H9 (cell line): Measurements from ENCODE around the gene LGALS7. TPM values are rescaled to one million over a fixed set of nuclear protein-coding genes. Genes with fewer than 3 reads are reported as not detected.
A peak's percentile ranks its signal among the peaks of the same experiment; 100 is the strongest.

Experiments used
- DNase-seq: peaks from one replicate; pipeline ENCODE4 v3.0.0-alpha.2; 2017
- H2AFZ ChIP-seq: one replicate; pipeline ENCODE4 v1.6.1; 2013; ENCODE audit warnings: mild to moderate bottlenecking, low read length, control low read depth, moderate library complexity
- H2AK5ac ChIP-seq: 2 replicates; pipeline ENCODE4 v1.6.1; 2013; ENCODE audit warnings: low read length, control low read depth, mixed read lengths; ENCODE audit not compliant: insufficient read length
- H2BK120ac ChIP-seq: one replicate; pipeline ENCODE4 v1.6.1; 2013; ENCODE audit warnings: low read depth, mild to moderate bottlenecking, low read length, control low read depth, inconsistent platforms; ENCODE audit not compliant: poor library complexity, severe bottlenecking
- H2BK12ac ChIP-seq: 2 replicates; pipeline ENCODE4 v1.6.1; 2013; ENCODE audit warnings: low read length, control low read depth, mixed read lengths, low read depth; ENCODE audit not compliant: insufficient read length
- H2BK15ac ChIP-seq: 2 replicates; pipeline ENCODE4 v1.6.1; 2013; ENCODE audit warnings: low read depth, low read length, control low read depth
- H2BK20ac ChIP-seq: one replicate; pipeline ENCODE4 v1.6.1; 2013; ENCODE audit warnings: low read depth, mild to moderate bottlenecking, low read length, control low read depth, inconsistent platforms; ENCODE audit not compliant: poor library complexity, severe bottlenecking
- H2BK5ac ChIP-seq: 2 replicates; pipeline ENCODE4 v1.6.1; 2013; ENCODE audit warnings: low read length, control low read depth, mixed read lengths; ENCODE audit not compliant: insufficient read length
- H3K14ac ChIP-seq: 2 replicates; pipeline ENCODE4 v1.6.1; 2013; ENCODE audit warnings: low read length, control low read depth; ENCODE audit not compliant: insufficient read depth
- H3K18ac ChIP-seq: 2 replicates; pipeline ENCODE4 v1.6.1; 2013; ENCODE audit warnings: low read depth, mild to moderate bottlenecking, mixed read lengths, low read length, control low read depth; ENCODE audit not compliant: insufficient read length
- H3K23ac ChIP-seq: 2 replicates; pipeline ENCODE4 v1.6.1; 2013; ENCODE audit warnings: low read length, control low read depth, mixed read lengths, low read depth; ENCODE audit not compliant: insufficient read length
- H3K23me2 ChIP-seq: 2 replicates; pipeline ENCODE4 v1.6.1; 2013; ENCODE audit warnings: low read depth, mild to moderate bottlenecking, mixed read lengths, low read length, control low read depth; ENCODE audit not compliant: insufficient read length, poor library complexity, severe bottlenecking
- H3K27ac ChIP-seq: 2 replicates; pipeline ENCODE4 v1.5.1; 2013; ENCODE audit warnings: low read length, control low read depth, mixed read lengths, low read depth; ENCODE audit not compliant: insufficient read length
- H3K27me3 ChIP-seq: 2 replicates; pipeline ENCODE4 v1.6.1; 2013; ENCODE audit warnings: low read length, control low read depth, inconsistent platforms; ENCODE audit not compliant: insufficient read depth
- H3K4ac ChIP-seq: 2 replicates; pipeline ENCODE4 v1.6.1; 2013; ENCODE audit warnings: low read depth, mild to moderate bottlenecking, control low read depth, inconsistent platforms, low read length, moderate library complexity
- H3K4me1 ChIP-seq: 2 replicates; pipeline ENCODE4 v1.6.1; 2013; ENCODE audit warnings: low read length, control low read depth, inconsistent platforms; ENCODE audit not compliant: insufficient read depth
- H3K4me2 ChIP-seq: 2 replicates; pipeline ENCODE4 v1.6.1; 2013; ENCODE audit warnings: low read length, control low read depth, mixed read lengths; ENCODE audit not compliant: insufficient read length, insufficient read depth
- H3K56ac ChIP-seq: 2 replicates; pipeline ENCODE4 v1.6.1; 2013; ENCODE audit warnings: low read depth, mild to moderate bottlenecking, mixed read lengths, low read length, control low read depth; ENCODE audit not compliant: insufficient read length
- H3K79me1 ChIP-seq: 2 replicates; pipeline ENCODE4 v1.6.1; 2013; ENCODE audit warnings: low read depth, mild to moderate bottlenecking, moderate library complexity, low read length, control low read depth, inconsistent platforms; ENCODE audit not compliant: insufficient read depth, poor library complexity, severe bottlenecking
- H3K79me2 ChIP-seq: 2 replicates; pipeline ENCODE4 v1.6.1; 2013; ENCODE audit warnings: low read length, control low read depth, inconsistent platforms; ENCODE audit not compliant: insufficient read depth
- H3K9ac ChIP-seq: 2 replicates; pipeline ENCODE4 v1.6.1; 2013; ENCODE audit warnings: low read length, control low read depth, mixed read lengths; ENCODE audit not compliant: insufficient read length; ENCODE audit errors: extremely low read depth
- H3K9me3 ChIP-seq: one replicate; pipeline ENCODE4 v1.6.1; 2013; ENCODE audit warnings: low read depth, low read length, inconsistent platforms; ENCODE audit not compliant: control insufficient read depth
- H3T11ph ChIP-seq: one replicate; pipeline ENCODE4 v1.6.1; 2013; ENCODE audit warnings: mild to moderate bottlenecking, low read length, control low read depth, inconsistent platforms
- H4K20me1 ChIP-seq: one replicate; pipeline ENCODE4 v1.6.1; 2013; ENCODE audit not compliant: control insufficient read depth, insufficient read length, insufficient read depth
- H4K5ac ChIP-seq: 2 replicates; pipeline ENCODE4 v1.6.1; 2013; ENCODE audit warnings: low read depth, mild to moderate bottlenecking, mixed read lengths, low read length, control low read depth; ENCODE audit not compliant: insufficient read length
- H4K8ac ChIP-seq: replicated peaks from 2 replicates; pipeline ENCODE4 v1.6.1; 2013; ENCODE audit warnings: low read length, control low read depth, mixed read lengths, low read depth; ENCODE audit not compliant: insufficient read length
- H4K91ac ChIP-seq: 2 replicates; pipeline ENCODE4 v1.6.1; 2013; ENCODE audit warnings: low read depth, mild to moderate bottlenecking, moderate library complexity, mixed read lengths, low read length, control low read depth; ENCODE audit not compliant: insufficient read length
- H3K27ac Mint-ChIP-seq, 3 experiments: 2 replicates in 2 of 3; 3 replicates in 1 of 3; pipeline ENCODE4 v1.8.0; 2020 to 2021; ENCODE audit warnings: mixed read lengths in 3 of 3, mild to moderate bottlenecking in 1 of 3, moderate library complexity in 1 of 3
- H3K27me3 Mint-ChIP-seq: 2 replicates; pipeline ENCODE4 v1.8.0; 2021; ENCODE audit warnings: low read depth, mild to moderate bottlenecking, moderate library complexity, mixed read lengths
- H3K36me3 Mint-ChIP-seq, 3 experiments: 2 replicates in 2 of 3; 3 replicates in 1 of 3; pipeline ENCODE4 v1.8.0; 2020 to 2021; ENCODE audit warnings: low read depth in 3 of 3, mixed read lengths in 3 of 3; ENCODE audit not compliant: insufficient read depth in 1 of 3
- H3K4me1 Mint-ChIP-seq, 2 experiments: 2 replicates each; pipeline ENCODE4 v1.8.0; 2020; ENCODE audit warnings: mixed read lengths in 2 of 2
- H3K4me3 Mint-ChIP-seq, 2 experiments: 2 replicates in 1 of 2; 3 replicates in 1 of 2; pipeline ENCODE4 v1.8.0; 2020 to 2021; ENCODE audit warnings: mild to moderate bottlenecking in 2 of 2, mixed read lengths in 2 of 2, moderate library complexity in 1 of 2
- H3K9me3 Mint-ChIP-seq, 2 experiments: 2 replicates in 1 of 2; 3 replicates in 1 of 2; pipeline ENCODE4 v1.8.0; 2020; ENCODE audit warnings: mild to moderate bottlenecking in 2 of 2, mixed read lengths in 2 of 2, moderate library complexity in 1 of 2
- WGBS: extraction: QIAGEN DNeasy Blood & Tissue Kit; methylation state at CpG from one replicate; pipeline ENCODE4 v1.1.7; 2013; ENCODE audit warnings: missing lambda C conversion rate, low lambda C conversion rate, mixed read lengths; ENCODE audit not compliant: insufficient read length; ENCODE audit errors: extremely low coverage; 5-methylcytosine and 5-hydroxymethylcytosine counted together
- total RNA-seq: library from RNA; stranded (reverse); gene quantifications from 2 replicates; pipeline ENCODE4 v1.2.1, GENCODE V29; 2021
- TF ChIP-seq, protein P1 (sequence below): fragments of 200-600 bp; sonication (generic); conservative IDR thresholded peaks from 3 replicates; pipeline ENCODE4 v1.8.0; 2021; ENCODE audit warnings: antibody characterized with exemption, mild to moderate bottlenecking

Gene LGALS7
- total RNA-seq, 1 experiment from 2014 or later = not detected

DNA sequence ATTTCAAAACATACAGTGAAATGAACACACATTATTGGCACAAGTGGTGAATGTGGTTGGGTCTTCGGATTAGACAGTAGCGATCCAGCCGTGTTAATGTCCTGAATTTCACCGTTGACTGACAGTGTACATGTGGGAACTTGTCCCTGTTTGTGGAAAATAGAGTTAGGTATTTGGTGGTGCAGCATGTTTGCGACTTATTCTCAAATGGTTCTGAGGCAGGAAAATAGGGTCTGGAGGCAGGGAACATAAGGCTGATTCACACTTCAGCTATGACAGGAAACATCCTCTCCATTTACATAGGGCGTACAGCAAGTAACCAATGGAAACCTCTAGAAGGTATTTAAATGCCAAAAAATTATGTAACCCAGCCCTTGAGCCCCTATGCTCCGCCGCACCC is 19.9 kb upstream of the LGALS7 start:
- Mint-ChIP-seq H3K27me3 (peaks cover 2% of the 10 kb centered on the region; the same call in 1 of the 2 replicates), H3K27ac (no peak overlapping the region; a peak in 1 of 7 replicates)
- DNase-seq = no peak

More for the DNA sequence above, 19.9 kb upstream of the LGALS7 start:
- Histone ChIP-seq H3K27ac (no peak overlapping the region), H3K14ac (no peak overlapping the region), H3K18ac (no peak overlapping the region), H3K23ac (no peak overlapping the region), H2BK120ac (no peak overlapping the region), H4K20me1 (no peaks in the 10 kb centered on the region), H4K8ac (no peak overlapping the region), H2BK12ac (no peak overlapping the region), H2BK5ac (no peak overlapping the region), H4K91ac (no peak overlapping the region), H3K9ac (no peak overlapping the region), H2AK5ac (no peak overlapping the region), H2BK20ac (no peak overlapping the region), H3K79me1 (no peaks in the 10 kb centered on the region), H3K79me2 (no peaks in the 10 kb centered on the region), H2AFZ (no peak overlapping the region), H4K5ac (no peak overlapping the region), H3K4ac (no peak overlapping the region), H3T11ph (no peak overlapping the region), H3K9me3 (no peaks in the 10 kb centered on the region), H3K56ac (no peak overlapping the region), H3K27me3 (no peaks in the 10 kb centered on the region), H3K4me1 (0 out of 2 replicates have a peak, but pooled peaks cover 3% of the 10 kb centered on the region), H2BK15ac (no peak overlapping the region), H3K4me2 (no peak overlapping the region), H3K23me2 (no peaks in the 10 kb centered on the region)
- TF ChIP-seq, protein P1, sequence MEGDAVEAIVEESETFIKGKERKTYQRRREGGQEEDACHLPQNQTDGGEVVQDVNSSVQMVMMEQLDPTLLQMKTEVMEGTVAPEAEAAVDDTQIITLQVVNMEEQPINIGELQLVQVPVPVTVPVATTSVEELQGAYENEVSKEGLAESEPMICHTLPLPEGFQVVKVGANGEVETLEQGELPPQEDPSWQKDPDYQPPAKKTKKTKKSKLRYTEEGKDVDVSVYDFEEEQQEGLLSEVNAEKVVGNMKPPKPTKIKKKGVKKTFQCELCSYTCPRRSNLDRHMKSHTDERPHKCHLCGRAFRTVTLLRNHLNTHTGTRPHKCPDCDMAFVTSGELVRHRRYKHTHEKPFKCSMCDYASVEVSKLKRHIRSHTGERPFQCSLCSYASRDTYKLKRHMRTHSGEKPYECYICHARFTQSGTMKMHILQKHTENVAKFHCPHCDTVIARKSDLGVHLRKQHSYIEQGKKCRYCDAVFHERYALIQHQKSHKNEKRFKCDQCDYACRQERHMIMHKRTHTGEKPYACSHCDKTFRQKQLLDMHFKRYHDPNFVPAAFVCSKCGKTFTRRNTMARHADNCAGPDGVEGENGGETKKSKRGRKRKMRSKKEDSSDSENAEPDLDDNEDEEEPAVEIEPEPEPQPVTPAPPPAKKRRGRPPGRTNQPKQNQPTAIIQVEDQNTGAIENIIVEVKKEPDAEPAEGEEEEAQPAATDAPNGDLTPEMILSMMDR = no peak
- Mint-ChIP-seq H3K4me3 (peak overlapping the region in 1 of 2 experiments; percentile 10; a peak in 1 of 5 replicates), H3K9me3 (peaks cover 0 to 5% of the 10 kb centered on the region in 2 experiments; a peak in 3 of 5 replicates), H3K36me3 (no peaks in the 10 kb centered on the region), H3K4me1 (peaks cover 9% of the 10 kb centered on the region in 2 experiments)
- WGBS = no CpG with 5 or more reads among the region's 8 CpGs
